GM12878 (cell line): Measurements from ENCODE around the gene ATAD2B. TPM values are rescaled to one million over a fixed set of nuclear protein-coding genes. Genes with fewer than 3 reads are reported as not detected.

Source experiments
- ATAC-seq: fragments of 200-7000 bp; cut with Tn5 transposase; 3 replicates; pipeline ENCODE4 v1.9.1; 2020; ENCODE audit warnings: mild to moderate bottlenecking, moderate library complexity
- BruUV-seq: library from RNA; stranded (reverse); fragments of 400-500 nt; replicated peaks from 2 replicates; lab custom pipeline; 2021; lab: Mats Ljungman, UMichigan
- CTCF ChIA-PET: fragments of 300-600 bp; sonication (Branson Sonifier 250); formaldehyde crosslinking; extraction: SDS; loops from one replicate; lab custom pipeline; 2021; ENCODE audit warnings: inconsistent platforms; lab: Yijun Ruan, JAX
- POLR2A ChIA-PET: fragments of 350-600 bp; formaldehyde crosslinking; extraction: SDS; loops from one replicate; lab custom pipeline; 2021; ENCODE audit warnings: inconsistent platforms; lab: Charles Lee
- RAD21 ChIA-PET: fragments of 300-600 bp; sonication (Branson Sonifier 250); formaldehyde crosslinking; loops from one replicate; lab custom pipeline; 2023; ENCODE audit warnings: antibody characterized with exemption; ENCODE audit not compliant: unreplicated experiment; lab: Charles Lee
- SMC1A ChIA-PET: fragments of 300-600 bp; sonication (Branson Sonifier 250); formaldehyde crosslinking; loops from one replicate; lab custom pipeline; 2023; ENCODE audit not compliant: unreplicated experiment, uncharacterized antibody; lab: Charles Lee
- DNase-seq: peaks from one replicate; pipeline ENCODE4 v3.0.0-alpha.2; 2011; ENCODE audit warnings: low read depth, low spot score
- FAIRE-seq: peaks from 3 replicates; lab custom pipeline; 2011; peaks lifted over from hg19 to GRCh38; lab: Jason Lieb, UNC
- H2AFZ ChIP-seq: 2 replicates; pipeline ENCODE4 v1.6.0; 2011; ENCODE audit warnings: low read depth, low read length, control low read depth; ENCODE audit not compliant: control insufficient read depth
- H3K27ac ChIP-seq: 2 replicates; pipeline ENCODE4 v1.5.1; 2011; ENCODE audit warnings: control low read depth; ENCODE audit not compliant: control insufficient read depth, insufficient read depth
- H3K27me3 ChIP-seq, 2 experiments: replicated peaks in 1 of 2; 2 replicates each; pipeline versions ENCODE4 v1.6.0 to v1.6.1; 2011; ENCODE audit warnings: low read length in 1 of 2; ENCODE audit not compliant: control insufficient read depth in 2 of 2, insufficient read depth in 2 of 2
- H3K36me3 ChIP-seq, 2 experiments: 2 replicates each; pipeline ENCODE4 v1.5.1; 2011; ENCODE audit warnings: low read length in 1 of 2; ENCODE audit not compliant: control insufficient read depth in 2 of 2, insufficient read depth in 2 of 2
- H3K4me1 ChIP-seq: 2 replicates; pipeline ENCODE4 v1.6.1; 2011; ENCODE audit warnings: mild to moderate bottlenecking, low read length, moderate library complexity, mixed read lengths; ENCODE audit not compliant: control insufficient read depth, insufficient read depth
- H3K4me2 ChIP-seq: 2 replicates; pipeline ENCODE4 v1.6.0; 2011; ENCODE audit warnings: control low read depth; ENCODE audit not compliant: control insufficient read depth, insufficient read depth
- H3K4me3 ChIP-seq: fragments of 200-600 bp; sonication (generic); 2 replicates; pipeline ENCODE4 v1.5.1; 2016
- H3K79me2 ChIP-seq: 2 replicates; pipeline ENCODE4 v1.6.0; 2011; ENCODE audit warnings: low read length; ENCODE audit not compliant: control insufficient read depth, insufficient read depth
- H3K9ac ChIP-seq: 2 replicates; pipeline ENCODE4 v1.8.0; 2011; ENCODE audit warnings: low read length, control low read depth, mixed read lengths; ENCODE audit not compliant: control insufficient read depth, insufficient read depth
- H3K9me3 ChIP-seq: replicated peaks from 3 replicates; pipeline ENCODE4 v1.5.1; 2011; ENCODE audit warnings: mild to moderate bottlenecking, low read length; ENCODE audit not compliant: control insufficient read depth, insufficient read depth
- H4K20me1 ChIP-seq: 2 replicates; pipeline ENCODE4 v1.6.0; 2011; ENCODE audit not compliant: control insufficient read depth, insufficient read depth
- ATF3 ChIP-seq: IDR thresholded peaks from 2 replicates; pipeline ENCODE4 v1.6.1; 2011; ENCODE audit warnings: low read depth, mild to moderate bottlenecking, low read length, moderate library complexity, borderline replicate concordance; ENCODE audit errors: extremely low read depth
- BRCA1 ChIP-seq: IDR thresholded peaks from 2 replicates; pipeline ENCODE4 v1.6.1; 2011; ENCODE audit warnings: low read depth, low read length, improper control_type of control experiment
- NBN ChIP-seq: fragments of 450-650 bp; IDR thresholded peaks from 2 replicates; pipeline ENCODE4 v1.6.1; 2016
- NFIC ChIP-seq: IDR thresholded peaks from 2 replicates; pipeline ENCODE4 v1.6.1; 2012; ENCODE audit warnings: low read depth, mild to moderate bottlenecking, inconsistent platforms, low read length, moderate library complexity
- PBX3 ChIP-seq: IDR thresholded peaks from 2 replicates; pipeline ENCODE4 v1.6.1; 2011; ENCODE audit warnings: mild to moderate bottlenecking, low read depth, low read length, moderate library complexity; ENCODE audit not compliant: insufficient replicate concordance
- RB1 ChIP-seq: fragments of 450-650 bp; formaldehyde crosslinking; IDR thresholded peaks from 2 replicates; pipeline ENCODE4 v1.6.1; 2017; ENCODE audit warnings: mild to moderate bottlenecking, borderline replicate concordance
- TARDBP ChIP-seq: IDR thresholded peaks from 2 replicates; pipeline ENCODE4 v1.6.1; 2016; ENCODE audit warnings: borderline replicate concordance
- ZNF687 ChIP-seq: fragments of 450-650 bp; IDR thresholded peaks from 2 replicates; pipeline ENCODE4 v1.6.1; 2017; ENCODE audit warnings: mild to moderate bottlenecking, moderate library complexity
- WGBS: methylation state at CpG from one replicate; pipeline ENCODE4 v1.1.6; 2016; ENCODE audit warnings: low lambda C conversion rate; ENCODE audit not compliant: insufficient replicate concordance, insufficient coverage; ENCODE audit errors: missing lambda C conversion rate; 5-methylcytosine and 5-hydroxymethylcytosine counted together
- in situ Hi-C: fragments of 300-500 bp; cut with MboI; formaldehyde crosslinking; loops from 9 replicates; pipeline ENCODE4 v1.14.3; 2018; ENCODE audit warnings: mixed read lengths
- intact Hi-C: fragments of 100-400 bp; cut with micrococcal nuclease; formaldehyde crosslinking; loops from one replicate; pipeline ENCODE4 v1.14.2; 2022; ENCODE audit not compliant: unreplicated experiment
- polyA plus RNA-seq, 11 experiments: library from polyadenylated mRNA; depleted of rRNA in 4 of 11; unstranded in 6 of 11; stranded (reverse) in 5 of 11; fragments of >200 nt; fragmentation: Nextera tagmentation in 4 of 11; fragmentation: Illumina TruSeq in 1 of 11; extraction: Ambion mirVana in 4 of 11; extraction: Trizol in 1 of 11; gene quantifications; 1 replicate in 1 of 11; 2 replicates in 10 of 11; pipeline versions ENCODE4 v1.2.1 to v1.2.3, GENCODE V29; 2011 to 2016; ENCODE audit warnings: inconsistent platforms in 2 of 11, missing spikeins in 2 of 11, low read depth in 1 of 11
- total RNA-seq, 4 experiments: library from RNA; depleted of rRNA in 3 of 4; stranded (reverse); fragments of >200 nt in 3 of 4; fragmentation: Illumina TruSeq in 1 of 4; extraction: Trizol in 1 of 4; gene quantifications; 2 replicates each; pipeline versions ENCODE4 v1.2.1 to v1.2.3, GENCODE V29; 2013 to 2021

Gene ATAD2B
- total and polyA plus RNA-seq, 10 of the 15 experiments (the other 5 are each of a cell fraction or from before 2014, with no cell fraction given): 3.6 to 29.9 (median 16.8) TPM

- H3K9ac ChIP-seq: no peak overlapping the region
- no peak for FAIRE-seq
Measured at GRCh38 chr2:23903034-23903433, 23.9 kb downstream of the ATAD2B start.

GRCh38 chr2:23901966-23902846, 24.7 kb downstream of the ATAD2B start:
- ChIA-PET SMC1A (interaction anchor here (0.7 to 2.8 kb wide), 4 partner anchors 9 to 24 kb away, joined by 3 to 20 read pairs (median 3); partner anchors contain the start of gene ATAD2B), POLR2A (interaction anchor here (1.1 kb wide), 1 partner anchor 9 kb away, joined by 3 read pairs; no protein-coding TSS in a partner anchor)
- no peak for TF ChIP-seq RB1
- TF ChIP-seq PBX3: no peak
- TF ChIP-seq BRCA1: no peak
- TF ChIP-seq NFIC: no peak
- no peak for TF ChIP-seq ZNF687
- no peak for TF ChIP-seq NBN
- no peak for TF ChIP-seq TARDBP

More at GRCh38 chr2:23903034-23903433, 23.9 kb downstream of the ATAD2B start:
- no peak for TF ChIP-seq ATF3
- TF ChIP-seq, all 136 proteins: peak for 0
- ATAC-seq (no peak), DNase-seq (no peak)
- Histone ChIP-seq H3K4me3 (no peak overlapping the region), H3K4me2 (no peak overlapping the region), H2AFZ (no peak overlapping the region), H3K4me1 (no peaks in the 10 kb centered on the region), H3K9me3 (no peaks in the 10 kb centered on the region; the same call in 2 of the 3 replicates), H3K27ac (no peak overlapping the region), H4K20me1 (peaks cover 3% of the 10 kb centered on the region; the same call in 1 of the 2 replicates), H3K27me3 (no peaks in the 10 kb centered on the region), H3K79me2 (peaks cover 41% of the 10 kb centered on the region), H3K36me3 (no peaks in the 10 kb centered on the region)
- CTCF ChIA-PET: no interaction called here
- 100% methylated on average over 2 of the region's 2 CpGs for WGBS
- POLR2A ChIA-PET: interaction anchor here (0.6 kb wide), 1 partner anchor 53 kb away, joined by 4 read pairs; no protein-coding TSS in a partner anchor
- intact Hi-C loops (no loop called here), in situ Hi-C loops (no loop called here)
- RAD21 ChIA-PET: no interaction called here
- BruUV-seq: no TSS peak
- SMC1A ChIA-PET: interaction anchor here (1.2 kb wide), 1 partner anchor 12 kb away, joined by 3 read pairs; no protein-coding TSS in a partner anchor

More at GRCh38 chr2:23901966-23902846, 24.7 kb downstream of the ATAD2B start:
- Histone ChIP-seq H3K9me3 (no peaks in the 10 kb centered on the region; the same call in 2 of the 3 replicates), H3K27ac (no peak overlapping the region), H3K4me1 (no peaks in the 10 kb centered on the region), H3K79me2 (peaks cover 46% of the 10 kb centered on the region), H3K36me3 (no peaks in the 10 kb centered on the region), H3K4me2 (no peak overlapping the region), H3K27me3 (no peaks in the 10 kb centered on the region), H2AFZ (no peak overlapping the region), H3K4me3 (no peak overlapping the region), H4K20me1 (peaks cover 3% of the 10 kb centered on the region; the same call in 1 of the 2 replicates), H3K9ac (no peak overlapping the region)
- no peak for ATAC-seq
- intact Hi-C loops: no loop called here
- in situ Hi-C loops: no loop called here
- RAD21 ChIA-PET: interaction anchor here (1.3 kb wide), 1 partner anchor 22 kb away, joined by 4 read pairs; no protein-coding TSS in a partner anchor
- BruUV-seq: no TSS peak
- 84% methylated on average over 6 of the region's 6 CpGs for WGBS
- FAIRE-seq: no peak
- CTCF ChIA-PET: interaction anchor here (0.7 kb wide), 1 partner anchor 78 kb away, joined by 3 read pairs; no protein-coding TSS in a partner anchor
- no peak for DNase-seq
